HG02852 (cell line): ENCODE measurements around the gene NBPF9.
"Not testable (repeated sequence)": the region's sequence is repeated elsewhere in the genome, so short reads cannot be mapped to it uniquely, and the experiment has no call there.

Experiments
- ATAC-seq: cut with Tn5 transposase; IDR thresholded peaks from one replicate; pipeline ENCODE4 v1.9.1; 2021; ENCODE audit warnings: mild to moderate bottlenecking, moderate library complexity; ENCODE audit not compliant: unreplicated experiment

NBPF9 gene, protein sequence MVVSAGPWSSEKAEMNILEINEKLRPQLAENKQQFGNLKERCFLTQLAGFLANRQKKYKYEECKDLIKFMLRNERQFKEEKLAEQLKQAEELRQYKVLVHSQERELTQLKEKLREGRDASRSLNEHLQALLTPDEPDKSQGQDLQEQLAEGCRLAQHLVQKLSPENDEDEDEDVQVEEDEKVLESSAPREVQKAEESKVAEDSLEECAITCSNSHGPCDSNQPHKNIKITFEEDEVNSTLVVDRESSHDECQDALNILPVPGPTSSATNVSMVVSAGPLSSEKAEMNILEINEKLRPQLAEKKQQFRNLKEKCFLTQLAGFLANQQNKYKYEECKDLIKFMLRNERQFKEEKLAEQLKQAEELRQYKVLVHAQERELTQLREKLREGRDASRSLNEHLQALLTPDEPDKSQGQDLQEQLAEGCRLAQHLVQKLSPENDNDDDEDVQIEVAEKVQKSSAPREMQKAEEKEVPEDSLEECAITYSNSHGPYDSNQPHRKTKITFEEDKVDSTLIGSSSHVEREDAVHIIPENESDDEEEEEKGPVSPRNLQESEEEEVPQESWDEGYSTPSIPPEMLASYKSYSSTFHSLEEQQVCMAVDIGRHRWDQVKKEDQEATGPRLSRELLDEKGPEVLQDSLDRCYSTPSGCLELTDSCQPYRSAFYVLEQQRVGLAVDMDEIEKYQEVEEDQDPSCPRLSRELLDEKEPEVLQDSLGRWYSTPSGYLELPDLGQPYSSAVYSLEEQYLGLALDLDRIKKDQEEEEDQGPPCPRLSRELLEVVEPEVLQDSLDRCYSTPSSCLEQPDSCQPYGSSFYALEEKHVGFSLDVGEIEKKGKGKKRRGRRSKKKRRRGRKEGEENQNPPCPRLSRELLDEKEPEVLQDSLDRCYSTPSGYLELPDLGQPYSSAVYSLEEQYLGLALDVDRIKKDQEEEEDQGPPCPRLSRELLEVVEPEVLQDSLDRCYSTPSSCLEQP (N-terminal part only)

DNA sequence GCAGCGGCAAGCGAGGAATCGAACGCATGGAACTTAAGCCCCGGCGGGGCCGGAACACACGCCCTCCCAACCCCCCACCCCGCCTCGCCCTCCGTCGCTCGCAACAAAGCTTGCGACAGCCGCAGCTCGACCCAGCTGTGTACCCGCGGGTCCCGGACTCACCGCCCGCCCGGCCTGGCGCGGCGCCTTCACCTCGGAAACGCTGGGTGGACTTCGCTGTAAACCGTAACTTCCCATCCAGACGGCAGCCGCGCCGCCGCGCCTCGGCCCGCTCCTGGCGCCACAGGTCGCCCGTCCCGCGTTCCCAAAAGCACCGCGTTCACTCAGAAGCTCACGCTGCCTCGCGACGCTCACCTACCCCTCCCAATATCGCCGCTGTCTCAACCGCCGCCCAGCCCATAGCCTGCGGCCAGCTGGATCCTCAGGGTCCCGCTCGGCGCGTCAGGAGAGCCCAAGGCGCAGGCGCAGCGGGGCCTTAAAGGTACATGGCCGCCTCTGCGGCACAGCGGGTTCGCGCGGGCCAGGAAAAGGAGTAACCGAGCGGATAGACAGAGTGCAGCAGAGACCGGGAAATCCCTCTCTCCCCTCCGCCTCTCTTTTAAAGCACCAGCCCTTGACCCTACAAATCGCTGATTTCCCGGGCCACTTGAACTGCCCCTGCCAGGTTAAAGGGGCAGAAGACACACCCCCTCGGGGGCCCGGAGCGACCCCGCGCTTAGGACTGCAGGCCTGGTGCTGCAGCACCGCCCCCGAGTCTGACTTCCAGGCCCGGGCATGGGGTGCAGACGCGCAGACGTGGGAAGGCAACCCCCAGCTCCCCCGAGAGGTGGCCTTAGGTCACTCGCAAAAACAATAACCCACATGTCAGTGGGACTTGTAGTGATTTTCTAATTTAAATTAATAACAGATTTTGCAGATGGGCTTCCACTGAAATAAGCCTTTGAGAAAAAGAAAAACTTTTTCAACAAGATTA lies at the start of gene NBPF9:
NBPF9 (minus strand) TSS at position 443 of the 973 bp plus-strand sequence. CDS start 21,412 bp downstream, outside the sequence.
- peak; percentile 96 for ATAC-seq

DNA sequence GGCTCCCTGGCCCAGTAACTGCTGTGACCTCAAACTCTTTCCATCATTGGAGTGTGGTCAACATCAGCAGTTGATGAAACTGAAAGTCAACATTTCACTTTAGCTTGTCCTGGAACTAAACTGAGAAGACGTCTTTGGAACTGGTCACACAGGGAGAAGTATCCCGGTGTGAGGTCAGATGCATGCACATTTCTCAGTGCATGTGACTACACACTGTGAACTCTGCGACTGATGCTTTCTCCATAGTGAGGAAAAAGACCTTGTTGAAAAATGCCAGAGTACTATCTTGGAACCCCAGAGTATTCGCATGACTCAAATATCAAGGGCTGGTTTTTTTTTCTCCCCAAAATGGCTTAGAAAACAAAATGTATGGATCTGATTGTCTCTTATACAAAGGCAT lies 46.6 kb upstream of the NBPF9 start:
- ATAC-seq, result not testable (repeated sequence)

DNA sequence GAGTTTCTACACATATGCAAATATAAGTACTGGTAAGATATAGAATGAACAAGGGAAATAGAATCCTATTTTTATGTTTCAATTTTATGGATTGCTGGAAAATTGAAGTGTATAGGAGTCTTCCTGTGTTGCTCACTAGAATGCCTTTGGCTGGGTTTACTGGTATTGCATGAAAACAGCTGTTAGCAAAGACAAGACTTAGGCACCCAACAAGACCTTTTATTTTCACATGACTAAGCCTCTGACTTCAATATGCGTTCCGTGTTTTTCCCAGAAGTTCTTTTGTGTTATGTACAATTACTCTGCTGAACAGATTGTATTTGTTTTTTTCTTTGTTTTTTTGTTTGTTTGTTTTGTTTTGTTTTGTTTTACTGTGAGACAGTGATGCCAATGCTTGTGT lies 34.2 kb upstream of the NBPF9 start:
- not testable (repeated sequence) for ATAC-seq

DNA sequence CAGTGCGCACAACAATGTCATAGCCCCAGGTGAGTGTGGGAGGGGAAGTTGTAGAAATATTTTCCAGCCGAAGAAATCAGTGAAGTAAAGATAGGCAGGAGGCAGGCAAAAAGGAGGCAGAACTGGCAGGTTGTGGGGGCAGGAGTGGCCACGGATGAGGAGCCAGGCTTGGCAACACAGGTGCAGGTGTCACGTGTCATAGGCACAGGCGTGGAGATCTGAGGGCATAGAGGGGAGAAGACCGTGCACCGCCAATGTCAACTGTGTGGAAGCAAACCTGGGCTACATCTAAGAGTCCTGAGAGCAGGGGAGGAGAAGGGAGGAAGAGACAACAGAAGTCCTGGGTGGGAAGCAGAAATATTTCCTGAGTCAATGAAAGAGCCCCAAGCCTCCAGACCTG lies 27.6 kb upstream of the NBPF9 start:
- ATAC-seq, result not testable (repeated sequence)

DNA sequence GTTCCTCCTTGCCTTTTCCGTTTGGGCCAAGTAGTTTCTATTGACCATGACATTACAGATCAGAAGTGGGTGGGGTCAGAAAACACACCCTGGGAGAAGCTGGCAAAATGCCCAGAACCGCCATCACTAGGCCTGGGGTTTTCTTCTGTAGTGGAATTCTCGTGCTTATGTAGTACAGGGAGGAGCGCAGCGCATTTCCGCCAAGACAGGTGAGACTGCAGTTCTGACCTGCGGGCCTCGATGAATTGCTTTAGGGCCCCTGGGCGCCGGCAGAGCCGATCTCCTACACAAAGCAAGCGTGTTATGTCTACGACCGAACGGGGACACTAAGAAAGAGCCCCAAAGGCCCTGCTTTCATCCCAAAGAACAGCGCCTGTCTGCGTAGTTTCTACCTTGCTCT lies 25.9 kb upstream of the NBPF9 start:
- ATAC-seq, result not testable (repeated sequence)

DNA sequence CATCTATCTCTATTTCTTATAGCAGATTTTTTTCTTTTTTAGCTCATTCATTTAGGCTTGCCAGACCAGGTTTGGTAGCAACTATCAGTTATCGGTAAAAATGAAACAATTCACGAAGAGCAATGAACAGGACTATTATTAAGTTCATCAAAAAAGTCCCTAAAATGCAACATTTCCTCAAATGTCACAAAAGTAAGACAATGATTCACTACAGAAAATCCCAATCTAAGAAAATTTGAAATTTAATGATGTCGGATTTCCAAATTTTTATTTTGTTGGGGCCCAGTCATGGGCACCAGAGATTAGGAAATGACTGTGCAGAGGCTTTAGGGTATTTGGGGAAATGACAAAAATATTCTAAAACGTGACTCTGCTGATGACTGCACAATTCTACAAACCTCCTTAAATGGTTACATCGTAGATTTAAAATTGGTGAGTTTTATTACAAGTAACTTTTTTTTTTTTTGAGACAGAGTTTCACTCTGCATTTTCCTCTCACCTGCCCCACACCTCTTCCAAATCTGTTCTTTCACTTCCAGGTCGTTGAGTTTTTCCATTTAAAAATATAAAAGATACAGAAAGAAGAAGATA lies 23.3 kb upstream of the NBPF9 start:
- ATAC-seq, result not testable (repeated sequence)

DNA sequence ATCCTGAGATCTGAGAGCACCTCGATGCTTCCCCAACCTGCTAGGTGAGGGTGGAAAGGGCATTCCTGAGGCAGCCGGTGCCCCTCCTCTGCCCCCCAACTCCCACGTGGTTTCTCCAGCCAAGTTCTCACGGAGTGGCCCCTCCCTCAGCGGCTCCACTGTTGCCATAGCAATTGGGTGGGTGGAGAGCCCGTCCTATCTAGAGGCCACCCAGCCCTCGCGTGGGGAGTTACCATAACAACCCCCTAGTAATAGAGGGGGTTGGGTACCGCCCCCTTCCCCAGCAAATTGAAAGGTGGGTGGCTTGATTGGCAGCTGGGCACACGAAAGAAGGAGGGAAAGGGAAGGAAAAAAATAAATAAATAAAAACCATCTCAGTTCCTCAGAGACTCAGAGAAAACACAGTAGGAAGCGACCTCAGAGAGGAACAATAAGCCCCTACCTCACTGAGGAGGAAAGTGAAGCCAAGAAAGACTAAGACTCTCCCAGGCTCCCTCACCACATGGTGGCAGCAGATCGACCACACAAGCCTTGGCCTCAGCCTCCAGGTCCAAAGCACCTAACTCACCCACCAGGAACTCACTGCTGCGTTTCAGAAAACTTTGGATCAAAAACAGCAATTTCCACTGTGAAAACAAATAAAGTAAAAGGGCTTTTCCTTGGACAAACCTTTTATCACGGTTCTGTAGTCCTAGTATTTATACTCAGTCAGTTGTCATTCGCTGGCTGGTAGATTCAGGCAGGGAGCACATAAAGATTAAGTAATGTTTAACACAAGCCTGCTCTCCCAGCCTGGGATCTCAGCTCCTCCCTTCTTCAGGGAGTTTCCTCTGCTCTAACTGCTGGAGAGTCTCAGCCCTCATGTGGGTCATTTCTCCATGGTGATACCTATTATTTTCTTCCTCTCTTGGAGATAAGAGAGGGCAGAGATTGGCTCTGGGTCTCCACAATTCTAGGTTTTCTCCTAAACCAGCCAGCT lies 20.9 kb upstream of the NBPF9 start:
- ATAC-seq, result not testable (repeated sequence)

DNA sequence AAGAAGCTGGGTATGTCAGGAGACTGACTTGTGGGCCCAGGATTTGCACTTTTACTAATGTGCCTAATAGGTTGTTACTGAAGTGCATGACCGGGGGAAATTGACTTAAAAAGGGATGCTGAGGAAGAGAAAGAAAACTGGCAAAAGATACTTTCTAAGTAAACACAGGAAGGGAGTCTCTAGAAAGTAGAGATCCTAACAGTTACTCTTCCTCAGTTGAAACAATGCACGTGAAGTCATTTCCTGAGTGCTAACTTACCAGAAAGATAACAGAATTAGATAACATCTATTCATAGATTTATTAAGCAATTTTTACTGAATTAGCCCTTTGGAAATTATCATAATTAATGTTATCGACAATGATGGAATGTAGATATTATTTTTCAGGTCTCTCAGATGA lies 9.5 kb upstream of the NBPF9 start:
- not testable (repeated sequence) for ATAC-seq

DNA sequence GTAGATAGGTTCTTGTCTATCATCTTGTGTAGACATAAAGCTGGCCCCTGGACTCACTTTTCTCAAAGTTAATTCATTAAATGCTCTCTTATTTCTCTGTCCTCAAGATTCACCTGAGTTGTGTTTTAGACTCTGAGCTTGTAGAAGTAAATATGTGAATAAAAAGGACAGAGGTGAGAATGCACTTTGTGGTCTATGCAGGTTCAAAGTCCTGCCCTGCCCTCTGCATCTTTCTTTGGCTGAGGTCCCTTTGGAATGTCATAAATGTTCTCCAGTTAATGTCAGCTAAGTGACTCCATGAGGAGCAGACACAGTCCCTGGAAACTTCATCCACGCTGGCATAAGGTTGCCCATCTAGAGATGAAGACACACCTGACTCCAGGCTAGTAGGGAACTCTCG lies 7.0 kb upstream of the NBPF9 start:
- not testable (repeated sequence) for ATAC-seq

DNA sequence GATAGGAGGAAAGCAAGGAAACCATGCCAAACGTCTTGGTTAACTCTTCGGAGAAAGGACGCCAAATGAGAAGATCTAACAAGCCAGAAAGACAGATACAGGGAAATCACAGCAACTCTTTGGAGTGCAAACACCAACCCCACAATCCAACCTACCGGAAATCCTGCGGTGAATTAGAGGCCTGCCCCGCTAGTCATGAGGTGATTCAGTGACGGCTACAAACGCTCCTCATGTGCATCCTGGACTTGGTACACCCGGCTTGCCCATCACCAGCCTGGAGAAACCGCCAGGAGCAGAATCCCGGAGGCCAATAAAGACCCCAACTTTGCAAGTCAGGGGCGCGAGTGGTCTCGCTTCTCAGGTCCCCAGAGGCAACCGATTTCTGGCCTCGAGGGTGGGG lies 777 bp downstream of the NBPF9 start:
- peak; percentile 21 for ATAC-seq

DNA sequence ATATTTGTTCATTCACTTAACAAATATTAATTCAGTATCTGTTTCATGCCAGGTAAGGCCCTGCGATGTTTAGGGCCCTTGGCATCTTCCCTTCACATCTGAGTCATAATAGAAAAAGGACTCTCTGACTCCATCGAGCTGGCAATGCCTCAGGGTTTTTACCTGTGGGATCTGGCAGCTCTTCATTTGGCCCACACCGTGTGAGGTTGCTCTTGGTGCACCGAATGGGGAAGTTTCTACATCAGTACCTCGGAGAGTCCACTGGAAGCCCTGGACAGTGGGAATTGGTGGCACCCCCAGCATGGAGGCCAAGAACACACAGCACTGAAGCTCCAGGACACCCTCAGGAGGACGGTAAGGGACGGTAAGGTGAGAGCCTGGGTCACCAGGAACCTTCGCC lies 5.1 kb downstream of the NBPF9 start:
- ATAC-seq, result not testable (repeated sequence)

DNA sequence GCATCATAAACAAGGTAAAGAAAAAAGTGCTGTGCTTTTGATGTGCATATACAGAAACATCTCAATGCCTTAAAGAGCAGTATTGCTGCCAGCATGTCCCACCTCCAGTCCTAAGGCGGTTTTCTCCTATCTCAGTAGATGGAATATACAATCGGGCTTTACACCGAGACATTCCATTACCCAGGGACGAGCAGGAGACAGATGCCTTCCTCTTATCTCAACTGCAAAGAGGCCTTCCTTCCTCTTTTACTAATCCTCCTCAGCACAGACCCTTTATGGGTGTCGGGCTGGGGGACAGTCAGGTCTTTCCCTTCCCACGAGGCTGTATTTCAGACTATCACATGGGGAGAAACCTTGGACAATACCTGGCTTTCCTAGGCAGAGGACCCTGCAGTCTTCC lies 10.2 kb downstream of the NBPF9 start:
- ATAC-seq, result not testable (repeated sequence)

DNA sequence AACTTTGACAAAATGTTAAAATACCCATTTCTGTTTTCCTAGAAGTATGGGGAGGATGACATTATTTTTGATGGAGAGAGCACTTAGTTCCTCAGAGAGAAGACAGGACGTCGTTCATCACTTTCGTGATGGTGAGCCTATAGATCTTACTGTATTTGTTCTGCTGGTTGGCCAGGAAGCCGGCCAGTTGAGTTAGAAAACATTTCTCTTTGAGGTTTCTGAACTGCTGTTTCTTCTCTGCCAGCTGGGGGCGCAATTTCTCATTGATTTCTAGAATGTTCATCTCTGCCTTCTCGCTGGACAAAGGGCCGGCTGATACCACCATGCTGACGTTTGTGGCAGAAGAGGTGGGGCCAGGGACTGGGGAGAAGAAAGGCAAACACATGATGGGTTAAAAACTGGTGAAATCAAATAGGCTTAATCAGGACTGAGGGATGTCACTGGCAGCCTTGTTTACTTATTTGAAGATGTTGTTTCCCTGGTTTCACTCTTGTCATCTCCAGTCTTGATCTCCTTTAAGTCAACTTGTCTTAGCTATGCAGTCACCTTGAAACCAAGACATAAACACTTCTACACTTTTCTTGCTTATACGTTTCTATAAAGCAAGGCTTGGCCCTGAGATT lies 27.7 kb downstream of the NBPF9 start:
- ATAC-seq, result not testable (repeated sequence)

DNA sequence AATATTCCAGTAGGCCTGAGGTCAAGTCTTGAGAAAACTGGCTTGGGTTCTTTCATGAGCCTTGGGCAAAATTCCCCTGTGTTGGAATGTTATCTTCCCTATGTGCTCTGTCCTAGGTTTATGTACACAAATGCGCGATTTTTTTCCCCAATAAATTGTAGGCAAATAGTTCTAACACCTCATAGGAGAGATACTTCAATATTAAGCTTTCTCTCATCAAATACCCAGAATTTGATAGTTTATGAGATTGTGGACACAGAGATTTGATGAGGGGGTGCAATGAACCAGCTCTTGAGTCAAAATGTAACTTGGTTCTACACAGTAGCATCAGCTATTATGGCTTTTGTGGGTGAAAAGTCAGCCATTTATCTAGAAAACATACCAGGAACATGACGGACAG lies 38.7 kb downstream of the NBPF9 start:
- ATAC-seq, result not testable (repeated sequence)

DNA sequence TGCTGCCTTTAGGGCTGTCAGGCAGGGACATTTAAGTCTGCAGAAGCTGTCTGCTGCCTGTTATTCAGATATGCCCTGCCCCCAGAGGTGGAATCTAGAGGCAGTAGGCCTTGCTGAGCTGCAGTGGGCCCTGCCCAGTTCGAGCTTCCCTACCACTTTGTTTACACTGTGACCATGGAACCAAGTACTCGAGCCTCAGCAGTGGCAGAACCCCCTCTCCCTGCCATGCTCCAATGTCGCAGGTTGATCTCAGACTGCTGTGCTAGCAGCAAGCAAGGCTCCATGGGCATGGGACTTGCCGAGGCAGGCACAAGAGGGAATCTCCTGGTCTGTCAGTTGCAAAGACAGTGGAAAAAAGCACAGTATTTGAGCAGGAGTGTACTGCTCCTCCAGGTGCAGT lies 60.3 kb downstream of the NBPF9 start:
- ATAC-seq, result not testable (repeated sequence)

DNA sequence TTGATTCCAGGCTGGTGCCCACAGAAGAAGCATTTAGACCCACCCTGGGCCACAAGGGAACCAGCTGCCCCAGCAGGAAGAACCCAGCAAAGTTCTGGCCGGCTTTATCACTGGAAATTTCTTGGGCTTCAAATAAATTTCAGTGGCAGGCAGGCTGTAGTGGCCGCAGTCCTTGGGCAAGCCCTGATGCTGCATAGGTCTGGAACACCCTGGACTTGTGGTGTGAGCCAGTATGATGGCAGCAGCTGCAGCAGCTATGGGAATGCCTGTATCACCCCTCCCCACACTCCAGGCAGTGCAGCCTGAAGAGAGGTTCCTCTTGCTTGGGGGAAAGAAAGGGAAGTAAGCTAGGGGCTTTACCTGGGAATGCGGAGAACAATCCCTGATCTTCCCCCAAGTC lies 69.4 kb downstream of the NBPF9 start:
- ATAC-seq, result not testable (repeated sequence)

DNA sequence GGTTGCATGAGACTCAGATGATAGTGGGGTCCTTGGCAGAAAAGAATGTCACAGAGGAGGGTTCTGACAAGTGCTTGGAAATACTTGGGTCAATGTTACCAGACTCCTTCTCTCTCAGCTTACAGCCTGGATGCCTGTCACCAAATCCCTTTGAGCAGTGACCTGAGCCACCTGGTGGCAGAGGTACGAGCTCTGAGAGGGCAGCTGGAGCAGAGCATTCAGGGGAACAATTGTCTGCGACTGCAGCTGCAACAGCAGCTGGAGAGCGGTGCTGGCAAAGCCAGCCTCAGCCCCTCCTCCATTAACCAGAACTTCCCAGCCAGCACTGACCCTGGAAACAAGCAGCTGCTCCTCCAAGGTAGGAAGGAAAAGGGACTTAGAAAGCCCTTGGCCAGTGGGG lies 79.0 kb downstream of the NBPF9 start:
- ATAC-seq, result not testable (repeated sequence)

DNA sequence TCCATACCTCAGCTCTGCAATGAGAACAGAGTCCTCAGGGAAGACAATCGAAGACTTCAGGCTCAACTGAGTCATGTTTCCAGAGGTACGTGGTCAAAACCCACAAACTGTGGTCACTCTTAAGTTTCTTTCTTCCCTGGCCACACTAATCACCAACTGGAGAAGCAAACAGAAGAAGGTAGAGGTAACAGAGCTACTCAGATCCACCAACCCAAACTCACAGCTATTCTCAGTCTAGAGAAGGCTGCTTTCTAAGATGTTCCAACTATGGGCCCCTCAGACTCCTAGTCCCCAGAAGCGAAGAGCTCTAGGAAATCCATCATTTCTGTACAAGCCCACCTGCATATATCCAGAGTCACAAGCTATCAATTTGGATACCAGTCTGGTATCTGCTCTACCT lies 84.8 kb downstream of the NBPF9 start:
- ATAC-seq, result not testable (repeated sequence)
